Sigmoid colon (tissue), 4 donors: ENCODE data around the gene SSU72.

Source experiments
- EP300 ChIP-seq, 4 donors: sonication (generic); formaldehyde crosslinking; IDR thresholded peaks; one replicate each; pipeline ENCODE4 v1.6.1; 2017; ENCODE audit warnings: antibody characterized with exemption in 4 of 4
- POLR2A ChIP-seq, 2 donors: fragments of 450-650 bp; IDR thresholded peaks; one replicate each; pipeline ENCODE4 v1.6.1; 2016; ENCODE audit warnings: antibody characterized with exemption in 2 of 2, mild to moderate bottlenecking in 2 of 2, moderate library complexity in 2 of 2
- POLR2AphosphoS5 ChIP-seq, 4 donors: sonication (generic); formaldehyde crosslinking; IDR thresholded peaks; one replicate each; pipeline ENCODE4 v1.6.1; 2017; ENCODE audit warnings: antibody characterized with exemption in 4 of 4
- TF ChIP-seq, protein P1 (sequence below), 4 experiments: fragments of 450-650 bp in 3 of 4; fragments of 200-600 bp in 1 of 4; IDR thresholded peaks; one replicate each; pipeline ENCODE4 v1.5.1; 2016 to 2019; ENCODE audit warnings: antibody characterized with exemption in 4 of 4, mild to moderate bottlenecking in 3 of 4, moderate library complexity in 2 of 4

GRCh38 chr1:1593834-1594601, 19.4 kb upstream of the SSU72 start:
- TF ChIP-seq POLR2A (IDR thresholded peaks at IDR 0.05) (no peak), POLR2AphosphoS5 (IDR thresholded peaks at IDR 0.05) (no peak), EP300 (IDR thresholded peaks at IDR 0.05) (no peak)
- TF ChIP-seq, protein P1, sequence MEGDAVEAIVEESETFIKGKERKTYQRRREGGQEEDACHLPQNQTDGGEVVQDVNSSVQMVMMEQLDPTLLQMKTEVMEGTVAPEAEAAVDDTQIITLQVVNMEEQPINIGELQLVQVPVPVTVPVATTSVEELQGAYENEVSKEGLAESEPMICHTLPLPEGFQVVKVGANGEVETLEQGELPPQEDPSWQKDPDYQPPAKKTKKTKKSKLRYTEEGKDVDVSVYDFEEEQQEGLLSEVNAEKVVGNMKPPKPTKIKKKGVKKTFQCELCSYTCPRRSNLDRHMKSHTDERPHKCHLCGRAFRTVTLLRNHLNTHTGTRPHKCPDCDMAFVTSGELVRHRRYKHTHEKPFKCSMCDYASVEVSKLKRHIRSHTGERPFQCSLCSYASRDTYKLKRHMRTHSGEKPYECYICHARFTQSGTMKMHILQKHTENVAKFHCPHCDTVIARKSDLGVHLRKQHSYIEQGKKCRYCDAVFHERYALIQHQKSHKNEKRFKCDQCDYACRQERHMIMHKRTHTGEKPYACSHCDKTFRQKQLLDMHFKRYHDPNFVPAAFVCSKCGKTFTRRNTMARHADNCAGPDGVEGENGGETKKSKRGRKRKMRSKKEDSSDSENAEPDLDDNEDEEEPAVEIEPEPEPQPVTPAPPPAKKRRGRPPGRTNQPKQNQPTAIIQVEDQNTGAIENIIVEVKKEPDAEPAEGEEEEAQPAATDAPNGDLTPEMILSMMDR (IDR thresholded peaks at IDR 0.05) = no peak
